ENCODE measurements around the gene SIRT4.

SIRT4 gene

DNA sequence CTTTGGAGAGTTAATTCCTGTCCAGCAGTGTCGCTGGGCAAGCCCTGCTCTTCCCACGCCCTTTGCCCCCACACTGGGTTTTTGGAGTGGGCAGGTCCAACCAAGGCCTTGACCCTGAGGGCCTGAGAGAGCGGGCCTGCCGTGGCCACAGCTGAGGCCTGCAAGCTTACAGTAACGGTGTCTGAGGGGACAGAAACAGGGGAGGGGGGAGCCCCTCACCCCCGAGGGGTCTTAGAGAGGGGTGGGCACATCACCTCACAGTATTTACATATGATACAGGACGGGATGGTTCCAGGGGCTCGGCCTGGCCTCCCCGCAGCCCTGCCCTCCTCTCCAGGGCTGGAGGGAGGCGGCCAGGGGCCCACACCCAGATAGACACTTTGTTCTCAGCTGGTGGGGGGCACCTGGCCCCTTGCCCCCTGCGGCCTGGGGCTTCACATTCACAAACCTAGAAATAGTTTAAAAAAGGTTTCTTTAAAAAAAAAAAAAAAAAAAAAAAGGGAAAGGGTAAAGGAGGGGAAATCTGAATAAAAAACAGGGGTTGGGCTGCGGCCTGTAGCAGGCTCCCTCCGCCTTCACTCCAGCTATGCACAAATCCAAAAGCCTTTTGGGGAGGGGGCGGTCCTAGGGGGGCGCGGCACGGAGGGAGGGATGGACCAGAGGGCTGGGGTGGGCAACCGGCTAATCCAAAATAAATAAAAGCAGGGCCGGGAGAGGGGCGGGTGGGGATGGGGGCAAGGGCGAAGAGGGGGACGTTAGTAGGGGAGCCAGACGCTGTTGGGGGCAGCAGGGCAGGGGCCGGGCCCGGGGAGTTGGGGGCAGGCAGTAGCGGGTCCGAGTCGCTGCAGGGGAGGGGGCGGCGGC, 40.3 kb downstream of the SIRT4 start:
- H3K27ac ChIP-seq, result no peak overlapping the region
- POLR2A ChIA-PET (ENCODE audit: low non-redundant PET), result no interaction called here
- no peak for DNase-seq (ENCODE audit: low spot score)
- CTCF ChIA-PET, result interaction anchor here (0.7 kb wide), 1 partner anchor 34 kb away, joined by 3 read pairs; no protein-coding TSS in a partner anchor
- TF ChIP-seq, protein P1, sequence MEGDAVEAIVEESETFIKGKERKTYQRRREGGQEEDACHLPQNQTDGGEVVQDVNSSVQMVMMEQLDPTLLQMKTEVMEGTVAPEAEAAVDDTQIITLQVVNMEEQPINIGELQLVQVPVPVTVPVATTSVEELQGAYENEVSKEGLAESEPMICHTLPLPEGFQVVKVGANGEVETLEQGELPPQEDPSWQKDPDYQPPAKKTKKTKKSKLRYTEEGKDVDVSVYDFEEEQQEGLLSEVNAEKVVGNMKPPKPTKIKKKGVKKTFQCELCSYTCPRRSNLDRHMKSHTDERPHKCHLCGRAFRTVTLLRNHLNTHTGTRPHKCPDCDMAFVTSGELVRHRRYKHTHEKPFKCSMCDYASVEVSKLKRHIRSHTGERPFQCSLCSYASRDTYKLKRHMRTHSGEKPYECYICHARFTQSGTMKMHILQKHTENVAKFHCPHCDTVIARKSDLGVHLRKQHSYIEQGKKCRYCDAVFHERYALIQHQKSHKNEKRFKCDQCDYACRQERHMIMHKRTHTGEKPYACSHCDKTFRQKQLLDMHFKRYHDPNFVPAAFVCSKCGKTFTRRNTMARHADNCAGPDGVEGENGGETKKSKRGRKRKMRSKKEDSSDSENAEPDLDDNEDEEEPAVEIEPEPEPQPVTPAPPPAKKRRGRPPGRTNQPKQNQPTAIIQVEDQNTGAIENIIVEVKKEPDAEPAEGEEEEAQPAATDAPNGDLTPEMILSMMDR (conservative IDR thresholded peaks at IDR 0.05; ENCODE audit: low read depth), result no peak

DNA sequence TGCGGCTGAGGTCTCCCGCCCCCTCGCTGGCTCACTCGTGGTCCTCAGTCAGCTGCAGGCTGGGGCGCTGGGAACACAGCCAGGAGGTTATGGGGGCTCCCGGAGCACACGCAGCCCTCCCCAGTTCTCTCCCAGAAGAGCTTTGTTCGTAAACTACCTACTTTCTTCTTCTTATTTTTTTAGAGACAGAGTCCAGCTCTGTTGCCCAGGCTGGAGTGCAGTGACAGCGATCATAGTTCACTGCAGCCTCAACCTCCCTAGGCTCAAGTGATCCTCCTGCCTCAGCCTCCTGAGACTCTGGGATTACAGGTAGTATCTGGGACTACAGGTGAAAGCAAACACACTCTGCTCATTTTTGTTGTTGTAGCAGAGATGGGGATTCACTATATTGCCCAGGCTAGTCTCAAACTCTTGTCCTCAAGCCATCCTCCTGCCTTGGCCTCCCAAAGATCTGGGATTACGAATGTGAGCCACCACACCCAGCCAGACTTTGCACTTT, 41.0 kb downstream of the SIRT4 start:
- TF ChIP-seq, protein P1 (conservative IDR thresholded peaks at IDR 0.05; ENCODE audit: low read depth), result no peak
- CTCF ChIA-PET, result interaction anchor here (0.7 kb wide), 1 partner anchor 33 kb away, joined by 3 read pairs; no protein-coding TSS in a partner anchor
- DNase-seq (ENCODE audit: low spot score), result no peak
- POLR2A ChIA-PET (ENCODE audit: low non-redundant PET), result no interaction called here
- no peak overlapping the region for H3K27ac ChIP-seq

DNA sequence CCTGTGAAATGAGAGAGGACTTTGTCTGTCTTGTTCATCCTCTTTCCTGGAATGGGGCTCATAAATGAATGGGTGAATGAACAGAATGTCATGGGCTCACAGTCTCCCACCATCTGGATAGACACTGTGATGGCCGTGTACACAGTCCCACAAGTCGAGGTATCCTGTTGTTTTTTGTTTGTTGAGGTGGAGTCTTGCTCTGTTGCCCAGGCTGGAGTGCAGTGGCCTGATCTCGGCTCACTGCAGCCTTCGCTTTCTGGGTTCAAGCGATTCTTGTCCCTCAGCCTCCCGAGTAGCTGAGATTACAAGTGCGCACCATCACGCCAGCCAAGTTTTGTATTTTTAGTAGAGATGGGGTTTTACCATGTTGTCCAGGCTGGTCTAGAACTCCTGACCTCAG, 41.6 kb downstream of the SIRT4 start:
- ChIA-PET CTCF (no interaction called here), POLR2A (ENCODE audit: low non-redundant PET) (no interaction called here)
- DNase-seq (ENCODE audit: low spot score), result no peak
- TF ChIP-seq, protein P1 (conservative IDR thresholded peaks at IDR 0.05; ENCODE audit: low read depth), result no peak
- no peak overlapping the region for H3K27ac ChIP-seq

DNA sequence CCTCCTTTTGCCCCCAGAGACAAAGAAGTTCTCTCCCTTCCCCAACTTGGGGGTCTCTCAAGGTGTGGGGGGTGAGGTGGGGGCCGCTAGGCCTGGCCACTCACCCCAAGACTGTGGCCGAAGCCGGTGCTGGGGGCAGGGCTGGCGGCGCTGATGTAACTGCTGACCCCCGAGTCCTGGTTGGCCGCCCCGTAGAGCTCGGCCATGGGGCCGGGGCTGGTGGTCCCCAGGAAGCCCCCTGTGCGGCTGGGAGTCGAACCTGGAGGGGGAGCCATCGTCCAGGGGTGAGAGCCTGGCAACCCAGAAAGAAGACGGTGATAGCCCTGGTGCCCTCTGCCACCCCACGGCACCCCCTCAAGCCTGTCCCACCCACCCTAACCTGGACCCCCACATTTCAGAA, 43.9 kb downstream of the SIRT4 start:
- no peak for DNase-seq (ENCODE audit: low spot score)
- TF ChIP-seq, protein P1 (conservative IDR thresholded peaks at IDR 0.05; ENCODE audit: low read depth), result no peak
- H3K27ac ChIP-seq, result no peak overlapping the region
- ChIA-PET POLR2A (ENCODE audit: low non-redundant PET) (no interaction called here), CTCF (interaction anchor here (0.6 to 0.8 kb wide), 5 partner anchors 40 to 423 kb away, joined by 3 to 6 read pairs (median 4); no protein-coding TSS in a partner anchor)

DNA sequence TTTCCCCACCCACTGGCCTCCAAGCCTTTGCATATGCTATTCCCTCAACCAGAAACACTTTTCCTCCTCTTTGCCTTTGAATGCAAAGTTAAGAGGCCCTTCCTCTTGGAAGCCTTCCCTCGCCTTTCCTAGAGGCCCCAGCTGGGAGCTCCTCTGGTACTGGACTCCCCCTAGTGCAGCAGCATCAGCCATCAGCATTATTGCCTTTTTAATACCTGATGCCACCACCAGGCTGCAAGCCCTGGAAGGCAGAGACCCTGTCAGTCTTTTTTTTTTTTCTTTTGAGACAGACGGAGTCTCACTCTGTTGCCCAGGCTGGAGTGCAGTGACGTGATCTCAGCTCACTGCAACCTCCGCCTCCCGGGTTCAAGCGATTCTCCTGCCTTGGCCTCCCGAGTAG, 44.6 kb downstream of the SIRT4 start:
- ChIA-PET POLR2A (ENCODE audit: low non-redundant PET) (no interaction called here), CTCF (interaction anchor here (0.6 to 0.8 kb wide), 5 partner anchors 89 to 423 kb away, joined by 3 to 6 read pairs (median 3); no protein-coding TSS in a partner anchor)
- TF ChIP-seq, protein P1 (conservative IDR thresholded peaks at IDR 0.05; ENCODE audit: low read depth), result no peak
- no peak overlapping the region for H3K27ac ChIP-seq
- DNase-seq (ENCODE audit: low spot score), result no peak

DNA sequence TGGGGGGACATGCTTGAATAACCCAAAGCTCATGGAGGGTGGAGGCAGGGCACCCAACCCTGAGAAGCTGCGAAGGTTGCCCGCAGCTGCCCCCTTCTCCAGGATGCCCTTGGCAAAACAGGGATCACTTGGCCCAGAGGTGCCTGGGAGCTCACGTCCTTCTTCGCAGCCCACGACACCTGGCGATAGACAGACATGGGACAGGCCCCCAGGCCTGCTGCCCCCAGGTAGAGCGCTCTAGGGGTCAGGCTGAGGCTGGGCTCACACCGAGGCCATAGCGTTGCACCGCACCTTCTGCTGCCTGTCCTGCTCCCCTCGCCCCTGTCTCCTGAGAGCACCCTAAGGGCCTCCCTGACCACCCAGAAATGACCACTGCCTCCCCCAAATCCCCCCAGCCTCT, 45.6 kb downstream of the SIRT4 start:
- POLR2A ChIA-PET (ENCODE audit: low non-redundant PET), result no interaction called here
- DNase-seq (ENCODE audit: low spot score), result no peak
- CTCF ChIA-PET, result interaction anchor here (0.9 kb wide), 1 partner anchor 13 kb away, joined by 4 read pairs; no protein-coding TSS in a partner anchor
- TF ChIP-seq, protein P1 (conservative IDR thresholded peaks at IDR 0.05; ENCODE audit: low read depth), result no peak
- no peak overlapping the region for H3K27ac ChIP-seq

Measured in RWPE1 (cell line).